Spleen (tissue), 7 donors: Measurements from ENCODE around the gene RRAS2.

Experiments used
- CTCF ChIP-seq, 11 experiments: fragments of 200-600 bp in 7 of 11; fragments of 450-650 bp in 4 of 11; sonication (generic) in 4 of 11; IDR thresholded peaks in 8 of 11; conservative IDR thresholded peaks in 3 of 11; 1 replicate in 7 of 11; 2 replicates in 4 of 11; pipeline versions ENCODE4 v1.4.0 to v1.8.0; 2016 to 2021; ENCODE audit warnings: antibody characterized with exemption in 11 of 11, inconsistent platforms in 4 of 11, mild to moderate bottlenecking in 1 of 11
- POLR2A ChIP-seq, 3 donors: fragments of 450-650 bp; IDR thresholded peaks; one replicate each; pipeline ENCODE4 v1.5.1; 2017; ENCODE audit warnings: antibody characterized with exemption in 3 of 3, mild to moderate bottlenecking in 1 of 3
- POLR2AphosphoS5 ChIP-seq, 3 donors: sonication (generic); formaldehyde crosslinking; IDR thresholded peaks; one replicate each; pipeline ENCODE4 v1.5.1; 2017; ENCODE audit warnings: antibody characterized with exemption in 3 of 3
- donor health status: DM: no; HTN: no; CAD: no; lungs with moderate emphysema.
- donor health status: DM: no; HTN: no; CAD: no.
- donor health status: DM: no; HTN: no; CAD: no.

GRCh38 chr11:14336507-14337503 is 22.2 kb downstream of the RRAS2 start:
- TF ChIP-seq POLR2A (IDR thresholded peaks at IDR 0.05) (no peak), CTCF (IDR thresholded peaks at IDR 0.05 in 8 of 11, conservative IDR thresholded peaks at IDR 0.05 in 3 of 11) (no peak), POLR2AphosphoS5 (IDR thresholded peaks at IDR 0.05) (no peak)
